Activated CD8-positive, alpha-beta memory T cell treated with anti-CD3 and anti-CD28 coated beads, Interleukin-2, amount 50 U/mL, for 4 hours (primary cell): ENCODE data around the gene SAFB.

Experiments used
- DNase-seq: peaks from one replicate; pipeline ENCODE4 v3.0.0-alpha.2; 2020

Gene SAFB

GRCh38 chr19:5622465-5623396 is at the start of gene SAFB, which contains the start of gene SAFB2:
SAFB (plus strand) TSS chr19:5623083; CDS start chr19:5623206, 123 bp downstream.
SAFB2 (minus strand) TSS chr19:5622776; CDS start chr19:5622715, 61 bp downstream.
- peak; percentile 98 for DNase-seq

- no peak for DNase-seq
Observed at GRCh38 chr19:5575590-5575989, 47.3 kb upstream of the SAFB start.

GRCh38 chr19:5578097-5578846 is 44.6 kb upstream of the SAFB start:
- DNase-seq, result peak; percentile 77

- no peak for DNase-seq
Observed at GRCh38 chr19:5579286-5579685, 43.6 kb upstream of the SAFB start.

- DNase-seq, result no peak
Observed at GRCh38 chr19:5579697-5580096, 43.2 kb upstream of the SAFB start.

GRCh38 chr19:5580161-5580571 is 42.7 kb upstream of the SAFB start:
- DNase-seq, result no peak

GRCh38 chr19:5585461-5586299 is 37.2 kb upstream of the SAFB start:
- DNase-seq, result peak; percentile 52

- DNase-seq, result no peak
Observed at GRCh38 chr19:5586300-5587070, 36.4 kb upstream of the SAFB start.

GRCh38 chr19:5587071-5587455 is 35.8 kb upstream of the SAFB start:
- no peak for DNase-seq

GRCh38 chr19:5587661-5588060 is 35.2 kb upstream of the SAFB start:
- DNase-seq, result no peak

GRCh38 chr19:5588441-5588840 is 34.4 kb upstream of the SAFB start:
- DNase-seq, result no peak

GRCh38 chr19:5588906-5589676 is 33.8 kb upstream of the SAFB start:
- no peak for DNase-seq

- no peak for DNase-seq
Observed at GRCh38 chr19:5590151-5590864, 32.6 kb upstream of the SAFB start.

GRCh38 chr19:5590865-5591154 is 32.1 kb upstream of the SAFB start:
- no peak for DNase-seq

GRCh38 chr19:5591476-5591875 is 31.4 kb upstream of the SAFB start:
- no peak for DNase-seq

GRCh38 chr19:5592531-5593342 is 30.1 kb upstream of the SAFB start:
- DNase-seq, result no peak

GRCh38 chr19:5593343-5594255 is 29.3 kb upstream of the SAFB start:
- DNase-seq, result no peak

GRCh38 chr19:5594521-5594950 is 28.3 kb upstream of the SAFB start:
- no peak for DNase-seq

- DNase-seq, result no peak
Observed at GRCh38 chr19:5595129-5595528, 27.8 kb upstream of the SAFB start.
